ENCODE measurements around the gene MICAL2.

The MICAL2 gene

DNA sequence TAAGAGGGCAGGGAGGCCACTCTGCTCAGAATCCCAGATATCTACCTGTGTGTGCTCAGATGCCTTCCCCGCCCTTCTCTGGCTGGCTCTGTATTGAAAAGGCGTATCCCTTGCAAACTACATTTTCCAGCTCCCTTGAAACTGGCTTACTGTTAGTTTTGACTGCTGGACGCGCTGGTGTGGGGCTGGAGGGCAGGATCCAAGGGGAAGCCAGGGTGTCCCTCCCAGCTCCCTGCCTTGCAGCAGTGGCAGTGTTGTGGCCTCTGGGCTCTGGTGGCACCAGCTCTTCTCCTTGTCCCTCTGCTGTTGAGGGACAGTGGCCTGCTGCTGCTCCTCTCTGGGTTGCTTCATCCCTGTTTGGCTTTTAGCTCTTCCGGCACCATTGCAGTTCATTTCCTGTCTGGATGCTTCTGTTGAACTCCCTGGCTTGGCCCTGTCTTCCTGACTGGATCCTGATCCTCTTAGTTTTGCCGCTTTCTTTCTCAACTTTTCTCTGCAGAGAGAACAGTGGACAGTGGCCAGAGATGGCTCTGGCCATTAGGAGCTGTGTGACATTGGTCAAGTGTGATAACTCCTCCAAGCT lies 159.9 kb downstream of the MICAL2 start:
- no peak for DNase-seq (ENCODE audit: low read depth, low spot score)

DNA sequence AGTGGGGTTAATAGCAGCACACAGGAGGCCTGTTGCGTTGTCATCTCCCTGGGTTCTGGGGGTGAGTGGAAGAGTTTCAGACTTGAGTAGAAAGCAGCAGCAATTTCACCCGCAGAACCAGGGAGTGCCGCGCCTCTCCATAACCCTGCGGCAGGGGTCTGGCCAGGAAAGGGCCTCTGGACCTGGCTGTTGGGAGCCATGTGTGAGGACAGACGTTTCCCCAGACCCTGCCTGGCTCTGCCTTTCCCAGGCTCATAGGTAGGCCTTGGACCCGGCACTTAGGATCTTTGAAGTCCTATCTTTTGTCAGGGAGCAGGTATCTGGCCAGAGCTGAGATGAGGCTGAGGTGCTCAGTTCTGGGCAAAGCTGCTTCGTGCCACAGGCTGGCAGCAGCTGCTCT lies 160.4 kb downstream of the MICAL2 start:
- DNase-seq (ENCODE audit: low read depth, low spot score), result no peak

DNA sequence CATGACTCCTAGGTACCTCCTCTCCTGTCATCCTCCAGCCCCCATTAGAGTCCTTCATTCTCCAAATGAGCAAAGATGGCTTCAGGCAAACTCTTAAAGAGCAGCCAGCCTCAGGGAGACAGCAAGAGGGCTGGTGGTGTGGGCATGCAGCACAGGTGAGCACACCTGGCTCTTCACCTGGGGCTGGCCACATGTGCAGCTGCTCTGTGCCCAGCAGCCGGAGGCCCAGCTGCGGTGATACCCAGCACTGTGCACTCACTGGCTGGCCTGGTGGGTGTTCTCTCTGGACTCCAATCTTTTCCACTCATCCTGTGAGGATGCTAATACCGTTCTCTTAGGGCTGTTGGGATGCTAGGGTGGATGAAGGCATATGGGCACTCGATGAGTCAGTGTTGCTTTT lies 160.9 kb downstream of the MICAL2 start:
- DNase-seq (ENCODE audit: low read depth, low spot score), result no peak

DNA sequence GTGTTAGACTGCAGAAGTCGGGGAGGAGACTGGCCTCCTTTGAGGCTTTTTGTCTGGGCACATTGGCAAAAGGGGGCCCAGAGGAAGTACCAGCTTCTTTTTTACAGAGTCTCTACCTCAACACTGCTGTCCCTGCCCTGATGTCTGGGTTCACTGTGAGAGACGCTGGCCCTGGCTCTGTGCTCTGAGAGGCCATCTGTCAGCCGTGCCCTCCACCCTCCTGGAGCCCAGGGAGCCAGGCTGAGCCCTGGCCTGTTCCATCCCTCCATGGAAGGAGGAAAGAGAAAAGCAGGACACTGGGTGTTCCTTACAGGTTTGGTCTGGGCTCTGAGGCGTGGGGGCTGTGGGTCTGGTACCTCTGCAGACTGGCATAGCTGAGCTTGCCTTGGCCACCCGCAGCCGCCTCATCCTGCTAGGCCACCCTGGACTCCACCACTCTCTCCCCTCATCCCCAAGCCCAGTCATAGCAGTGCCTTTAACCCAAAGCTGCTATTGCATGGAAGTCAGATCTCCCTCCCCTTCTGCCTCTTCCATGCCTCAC lies 161.5 kb downstream of the MICAL2 start:
- DNase-seq (ENCODE audit: low read depth, low spot score), result no peak

DNA sequence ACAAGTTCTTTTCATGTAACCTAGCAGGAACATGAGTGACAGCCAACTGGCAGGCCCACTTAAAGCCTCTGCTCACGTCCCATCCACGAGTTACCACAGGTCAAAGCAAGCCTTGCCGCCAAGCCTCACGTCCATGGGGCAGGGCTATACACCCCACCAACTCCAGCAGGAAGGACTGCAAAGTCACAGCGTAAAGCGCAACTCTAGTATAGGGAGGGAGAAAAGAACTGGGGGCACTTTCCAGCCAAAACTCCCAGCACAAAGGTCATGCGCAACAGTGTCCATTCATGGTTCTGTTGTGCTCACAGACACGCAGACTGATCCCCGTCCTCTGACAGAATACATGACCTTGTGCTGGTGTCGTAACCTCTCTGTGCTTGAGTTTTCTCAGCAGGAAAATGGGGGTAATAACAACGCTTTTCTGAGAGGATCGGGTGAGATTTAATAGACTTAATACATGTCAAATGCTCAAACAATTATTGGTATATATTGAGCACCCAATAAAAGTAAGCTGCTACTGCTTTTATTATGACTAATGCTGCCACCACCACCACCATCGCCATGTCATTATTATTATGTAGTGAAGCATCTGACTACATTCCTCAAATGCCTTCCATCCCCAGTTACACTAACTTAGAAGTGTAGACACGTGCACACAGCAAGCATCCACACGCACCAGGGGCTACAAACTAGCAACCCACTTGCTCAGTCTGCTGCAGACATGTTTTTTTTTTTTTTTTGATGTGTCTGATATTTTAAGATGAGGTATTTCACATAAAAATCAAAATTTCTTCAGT lies 162.6 kb downstream of the MICAL2 start:
- no peak for DNase-seq (ENCODE audit: low read depth, low spot score)

DNA sequence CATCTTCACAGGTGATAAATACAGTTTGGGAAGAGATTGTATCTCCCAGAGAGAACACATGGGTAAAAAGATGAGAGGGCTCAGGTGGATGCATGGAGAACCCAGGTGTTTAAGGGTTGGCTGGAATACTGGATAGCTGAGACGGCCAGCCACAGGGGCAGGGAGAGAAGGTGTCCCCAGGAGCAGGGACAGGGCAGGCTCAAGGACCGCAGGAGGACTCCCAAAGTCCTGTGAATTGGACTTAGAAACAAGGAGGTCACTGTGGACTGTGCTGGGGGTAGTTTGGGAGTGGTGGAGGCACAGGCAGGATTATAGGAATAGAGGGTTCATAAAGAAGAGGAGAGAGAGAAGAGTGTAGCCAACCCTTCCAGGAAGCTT lies 163.2 kb downstream of the MICAL2 start:
- no peak for DNase-seq (ENCODE audit: low read depth, low spot score)

DNA sequence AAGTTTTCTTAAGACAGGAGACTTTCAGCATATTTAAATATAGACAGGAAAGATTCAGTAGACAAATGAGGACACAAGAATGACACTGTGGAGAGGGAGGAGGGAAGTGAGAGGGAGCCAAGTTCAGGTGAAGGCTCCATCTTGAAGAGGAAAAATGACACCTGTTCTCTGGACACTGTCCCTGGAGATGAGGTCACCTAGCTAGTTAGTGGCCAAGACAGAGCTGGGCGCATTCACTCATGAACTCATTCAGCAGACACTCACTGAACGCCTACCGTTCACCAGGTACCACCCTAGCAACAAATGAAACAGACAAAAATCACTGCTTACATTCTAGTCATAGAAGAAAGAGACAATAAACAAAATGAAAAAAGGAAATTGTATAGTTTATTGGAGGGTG lies 163.7 kb downstream of the MICAL2 start:
- no peak for DNase-seq (ENCODE audit: low read depth, low spot score)

DNA sequence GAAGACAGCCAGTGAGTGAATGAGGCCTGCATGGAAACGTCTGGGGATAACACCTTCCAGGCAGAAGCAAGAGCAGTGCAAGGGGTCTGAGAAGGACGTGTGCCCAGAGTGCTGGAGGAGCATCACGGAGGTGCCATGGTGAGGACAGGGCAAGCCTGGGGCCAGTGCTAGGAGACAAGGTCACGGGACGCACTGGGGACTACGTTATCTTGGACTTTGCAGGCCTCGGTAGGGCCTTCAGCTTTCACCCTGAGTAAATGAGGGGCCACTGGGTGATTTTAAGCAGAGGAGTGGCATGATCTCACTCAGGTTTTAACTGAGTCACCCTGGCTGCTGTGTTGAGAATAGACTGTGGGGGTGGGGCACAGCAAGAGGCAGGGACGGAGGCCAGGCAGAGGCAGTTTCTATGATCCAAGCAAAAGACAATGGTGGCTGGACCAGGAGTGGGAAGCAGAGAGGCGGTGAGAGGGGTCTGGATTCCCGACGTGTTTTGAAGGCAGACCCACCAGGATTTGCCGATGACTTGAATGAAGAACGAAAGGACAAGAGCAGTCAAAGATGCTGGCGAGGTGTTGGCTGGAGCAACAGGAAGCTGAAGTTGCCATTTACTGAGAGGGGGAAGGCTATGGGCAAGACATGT lies 164.3 kb downstream of the MICAL2 start:
- DNase-seq (ENCODE audit: low read depth, low spot score), result no peak

DNA sequence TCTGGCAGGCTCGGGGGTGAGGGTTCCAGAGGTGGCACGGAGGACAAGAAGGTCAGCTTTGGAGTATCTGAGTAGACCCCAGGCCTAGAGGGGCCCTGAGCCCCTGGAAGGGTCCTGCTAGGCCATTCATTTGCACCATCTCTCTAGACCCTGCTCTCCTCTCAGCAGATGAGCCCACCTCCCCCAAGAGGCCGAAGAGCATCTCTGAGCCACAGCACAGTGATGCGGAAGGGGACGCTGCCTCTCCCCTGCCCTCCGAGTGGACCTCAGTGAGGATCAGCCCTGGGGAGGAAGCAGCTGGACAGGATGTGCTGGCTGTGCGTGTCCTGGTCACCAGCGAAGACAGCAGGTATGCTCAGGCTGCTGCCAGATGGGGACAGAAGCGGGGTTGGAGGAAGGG lies 165.4 kb downstream of the MICAL2 start:
- no peak for DNase-seq (ENCODE audit: low read depth, low spot score)

DNA sequence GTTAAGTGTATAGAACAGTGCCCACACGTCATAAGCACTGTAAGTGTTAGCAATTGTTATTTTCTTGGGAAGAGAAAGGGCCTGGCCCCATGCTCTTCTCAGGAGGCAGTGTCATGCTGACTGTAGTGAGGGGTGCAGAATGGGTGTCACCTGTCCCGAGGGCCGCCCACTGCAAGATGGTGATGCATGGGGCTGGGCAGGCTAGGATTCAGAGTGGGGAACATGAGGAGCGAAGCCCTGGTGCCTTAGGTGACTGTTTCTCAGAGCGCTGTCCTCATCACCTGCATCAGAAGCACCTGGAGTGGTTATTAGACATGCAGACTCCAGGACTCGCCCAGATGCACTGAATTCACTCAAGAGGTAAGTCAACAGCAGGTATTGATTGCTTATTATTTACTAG lies 166.0 kb downstream of the MICAL2 start:
- no peak for DNase-seq (ENCODE audit: low read depth, low spot score)

DNA sequence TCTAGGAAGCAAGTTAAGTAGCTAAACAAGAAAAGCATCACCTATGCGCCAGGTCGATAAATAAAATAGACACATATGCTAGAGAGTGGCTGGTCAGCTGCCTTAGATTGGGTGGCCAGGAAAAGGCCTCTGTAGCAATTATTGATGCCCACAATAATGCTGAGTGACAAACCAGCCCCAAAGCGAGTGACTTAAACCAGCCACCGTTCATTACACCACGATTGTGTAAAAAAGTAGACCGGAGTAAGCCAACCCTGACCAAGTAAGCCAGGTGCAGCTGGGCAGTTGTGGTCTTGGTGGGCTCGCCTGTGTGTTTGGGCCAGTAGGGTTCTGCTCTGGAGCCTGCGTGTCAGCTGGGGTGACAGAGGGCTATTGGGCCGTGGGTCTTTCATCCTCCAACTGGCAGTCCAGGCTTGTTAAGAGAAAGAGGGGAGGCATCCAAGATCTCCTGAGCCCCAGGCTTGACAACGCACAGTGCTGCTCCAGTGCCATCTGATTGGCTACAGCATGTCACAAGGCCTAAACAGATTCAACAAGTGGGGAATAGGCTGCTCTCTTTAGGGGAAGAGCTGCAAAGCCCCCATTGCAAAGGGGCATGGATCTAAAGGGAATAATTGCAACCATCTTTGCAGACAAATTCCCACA lies 166.6 kb downstream of the MICAL2 start:
- no peak for DNase-seq (ENCODE audit: low read depth, low spot score)

DNA sequence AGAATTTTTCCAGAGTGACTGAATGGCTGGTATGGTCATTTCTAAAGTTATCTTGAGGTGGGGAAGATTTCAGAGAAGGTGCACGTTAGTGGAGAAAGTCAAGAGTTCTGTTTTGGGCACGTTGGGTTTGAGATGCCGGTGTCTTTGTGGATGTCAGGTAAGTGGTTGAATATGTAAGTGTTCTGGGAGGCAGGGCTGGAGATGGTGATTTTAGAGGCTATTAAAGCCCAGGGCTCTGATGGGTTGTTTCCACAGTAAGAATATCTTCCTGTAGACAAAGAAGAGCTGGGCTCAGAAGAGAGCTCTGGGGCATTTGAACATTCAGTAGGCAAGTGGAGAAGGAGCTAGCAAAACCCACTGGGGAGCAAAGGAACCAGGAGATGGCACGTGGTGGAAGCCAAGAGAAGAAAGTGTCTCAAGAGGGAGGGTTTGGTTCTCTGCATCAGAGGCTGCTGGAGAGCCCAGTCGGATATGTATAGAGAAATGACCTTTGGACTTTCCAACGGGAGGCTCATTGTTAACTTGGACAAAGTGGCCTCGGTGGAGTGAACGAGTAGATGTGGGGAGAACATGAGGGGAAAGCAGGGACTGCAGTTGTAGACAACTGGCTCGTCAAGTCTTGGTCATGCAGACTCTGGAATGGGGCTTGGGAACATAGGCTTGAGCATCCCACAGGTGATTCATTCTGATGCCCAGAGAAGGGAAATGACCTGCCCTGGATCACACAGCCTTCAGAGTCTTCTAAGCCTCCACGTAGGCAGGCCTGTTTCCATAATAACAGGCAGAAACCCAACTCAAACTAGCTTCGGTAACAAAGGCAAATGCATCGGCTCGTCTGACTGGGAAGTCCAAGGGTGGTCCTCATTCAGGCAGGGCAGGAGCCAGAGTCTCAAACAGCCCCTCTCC lies 168.6 kb downstream of the MICAL2 start:
- no peak for DNase-seq (ENCODE audit: low read depth, low spot score)

DNA sequence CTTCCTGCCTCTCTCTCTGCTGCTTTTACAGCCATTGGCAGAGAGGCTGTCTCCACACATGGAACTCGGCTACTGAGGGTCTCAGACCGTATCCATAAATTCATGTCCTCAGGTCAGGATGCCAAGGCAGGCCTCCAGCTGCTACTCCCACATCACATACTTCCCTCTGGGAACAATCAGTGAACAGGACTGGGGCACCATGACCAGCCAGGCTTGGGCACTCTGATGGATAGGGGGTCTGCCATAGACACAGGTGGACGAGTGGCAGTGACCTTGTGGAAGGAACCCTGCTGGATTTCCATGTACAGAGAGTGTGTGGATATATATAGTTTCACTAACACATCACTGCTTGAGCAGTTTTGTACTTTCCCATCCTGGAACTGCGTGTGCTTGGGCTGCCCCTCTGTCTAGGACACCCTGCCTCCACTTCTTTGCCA lies 169.3 kb downstream of the MICAL2 start:
- no peak for DNase-seq (ENCODE audit: low read depth, low spot score)

DNA sequence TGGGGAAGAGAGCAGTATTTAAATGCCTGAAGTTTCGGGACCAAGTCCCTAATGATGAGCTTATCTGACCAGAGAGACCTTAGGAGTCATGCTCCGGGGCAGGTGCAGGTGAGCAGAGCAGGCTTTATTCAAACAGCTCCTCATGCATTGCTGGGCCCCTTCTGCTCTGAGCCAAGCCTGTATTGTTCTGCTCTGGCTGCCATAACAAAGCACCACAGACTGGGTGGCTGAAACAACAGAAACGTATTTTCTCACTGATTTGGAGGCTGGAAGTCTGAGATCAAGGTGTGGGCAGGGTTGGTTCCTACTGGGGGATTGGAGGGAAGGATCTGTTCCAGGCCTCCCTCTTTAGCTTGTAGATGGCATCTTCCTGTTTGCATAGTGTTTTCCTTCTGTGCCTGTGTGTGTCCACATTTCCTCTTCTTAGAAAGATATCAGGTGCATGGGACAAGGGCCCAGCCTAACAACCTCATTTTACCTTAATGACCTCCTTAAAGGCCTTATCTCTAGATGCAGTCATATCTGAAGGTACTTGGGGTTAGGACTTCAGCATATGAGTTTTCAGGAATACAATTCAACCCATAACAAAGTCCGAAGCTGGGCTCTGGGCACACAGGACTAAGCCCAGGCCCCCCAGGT lies 169.9 kb downstream of the MICAL2 start:
- no peak for DNase-seq (ENCODE audit: low read depth, low spot score)

DNA sequence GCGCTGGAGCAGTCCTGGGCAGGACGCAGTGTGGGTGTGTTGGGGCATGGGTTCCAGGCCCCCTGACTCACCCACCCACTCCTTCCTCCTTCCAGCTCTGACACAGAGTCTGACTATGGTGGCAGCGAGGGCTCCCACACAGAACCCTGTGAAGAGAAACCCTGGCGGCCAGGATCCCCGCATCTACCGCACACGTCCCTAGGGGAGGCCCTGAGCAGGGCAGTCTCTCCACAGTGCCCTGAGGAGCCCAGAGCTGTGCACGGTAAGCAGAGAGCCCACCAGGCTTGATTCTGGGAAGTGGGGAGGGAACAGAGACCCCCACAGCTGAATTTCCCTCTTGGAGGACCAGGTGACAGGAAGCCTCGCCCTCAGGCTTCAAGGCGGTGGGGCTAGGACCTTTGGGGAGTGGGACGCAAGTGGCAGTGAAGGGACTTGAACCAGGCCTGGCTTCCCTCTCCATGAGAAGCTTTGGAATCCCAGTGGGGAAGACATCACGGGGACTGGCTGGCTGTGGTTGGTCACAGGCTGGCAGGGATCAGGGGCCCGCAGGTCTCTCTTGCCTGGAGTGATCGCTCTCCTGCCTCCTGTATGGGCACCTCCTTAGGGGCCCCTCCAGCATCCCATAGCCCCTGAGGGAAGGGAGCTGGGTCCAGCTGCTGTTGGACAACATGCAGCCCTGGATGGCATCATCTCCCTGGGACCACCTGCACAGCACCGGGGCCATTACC lies 170.6 kb downstream of the MICAL2 start:
- DNase-seq (ENCODE audit: low read depth, low spot score), result no peak

DNA sequence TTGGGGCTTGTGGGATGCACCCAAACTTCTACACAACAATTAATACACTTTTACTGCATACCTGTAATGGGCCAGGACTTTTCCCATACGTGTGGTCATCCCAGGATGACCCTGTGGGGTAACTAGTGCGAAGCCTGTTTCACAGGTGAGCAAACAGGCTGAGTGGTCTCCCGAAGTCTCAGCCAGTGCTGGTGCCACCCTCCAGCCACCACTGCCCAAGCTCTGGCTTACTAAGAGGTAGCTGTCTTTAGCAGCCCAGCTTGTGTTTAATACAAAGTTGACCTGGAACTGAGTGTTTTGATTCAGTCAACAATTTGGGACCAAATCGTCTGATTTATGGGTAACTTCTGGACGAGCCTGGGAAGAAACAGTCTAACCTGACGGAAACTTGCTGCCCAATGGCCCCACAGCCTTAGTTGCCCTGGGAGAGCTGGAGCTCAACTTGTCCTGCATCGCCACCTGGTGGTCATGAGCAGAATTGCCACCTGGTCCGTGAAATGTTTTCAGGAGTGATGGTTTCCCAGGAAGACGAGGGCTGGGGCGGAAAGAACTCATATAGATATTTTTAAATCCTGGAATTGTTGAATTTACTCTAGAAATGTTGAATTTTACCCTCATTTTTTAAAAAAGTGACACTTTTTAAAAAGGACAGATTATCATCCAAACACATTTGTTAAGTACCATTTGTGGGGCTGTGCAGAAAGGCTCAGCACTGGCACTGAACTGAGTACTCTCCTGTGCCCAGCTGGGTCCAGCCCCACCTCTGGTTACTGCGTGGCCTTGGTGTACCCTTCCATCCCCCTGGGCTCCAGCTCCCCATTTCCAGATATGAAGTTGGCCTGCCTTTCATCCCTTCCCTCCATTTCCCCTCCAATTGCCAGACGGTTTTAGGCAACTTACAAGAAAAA lies 171.4 kb downstream of the MICAL2 start:
- peak; percentile 72 for DNase-seq (ENCODE audit: low read depth, low spot score)

DNA sequence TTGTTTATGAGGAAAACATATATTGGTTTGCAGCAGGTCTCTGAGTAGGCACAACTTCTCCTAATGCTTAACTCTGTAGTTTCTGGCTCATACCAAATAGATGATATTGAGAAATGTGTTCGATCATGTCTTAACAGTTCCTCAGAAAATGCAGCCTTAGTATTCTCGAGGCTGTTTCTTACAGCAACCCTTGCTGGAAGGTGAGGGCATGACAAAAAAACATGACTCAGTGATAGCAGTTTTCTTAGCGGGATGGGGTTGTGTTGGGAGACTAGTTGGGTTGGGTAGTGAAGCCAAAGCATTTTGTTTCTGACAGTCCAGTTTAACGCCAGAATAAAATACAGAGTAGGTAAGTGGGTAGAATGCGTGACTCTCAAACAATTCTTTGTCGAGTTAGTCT lies 172.3 kb downstream of the MICAL2 start:
- DNase-seq (ENCODE audit: low read depth, low spot score), result no peak

DNA sequence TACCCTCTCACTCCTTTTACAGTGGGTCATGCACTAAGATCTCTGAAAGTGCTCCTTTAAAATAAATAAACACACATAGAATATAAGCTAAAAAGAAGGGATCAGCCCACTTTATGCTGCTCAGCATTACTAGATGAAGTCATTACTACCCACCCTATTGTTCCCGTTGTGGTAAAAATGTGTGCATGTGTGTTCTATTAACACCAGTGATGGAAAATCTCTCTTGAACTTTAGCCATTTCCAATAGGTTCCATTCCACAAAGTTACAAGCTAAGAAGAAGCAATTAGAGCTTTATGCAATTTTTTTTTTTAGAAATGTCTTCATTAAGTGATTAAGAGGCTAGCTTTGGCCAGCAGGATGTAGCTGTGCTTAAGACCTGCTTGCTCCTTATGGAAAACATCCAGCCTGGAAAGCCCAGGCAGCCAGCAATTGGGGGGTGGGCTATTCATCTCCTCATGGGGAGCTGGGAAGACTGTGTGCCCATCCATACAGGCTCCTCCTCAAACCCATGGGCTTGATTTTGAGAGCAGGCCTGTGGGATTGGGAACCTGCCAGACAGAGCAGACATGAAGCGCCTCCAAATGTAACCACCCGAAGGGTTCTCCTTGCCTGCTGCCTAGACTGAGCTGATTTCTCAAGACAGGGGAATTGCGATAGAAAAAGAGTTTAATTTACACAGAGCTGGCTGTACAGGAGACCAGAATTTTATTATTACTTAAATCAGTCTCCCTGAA lies 174.1 kb downstream of the MICAL2 start:
- no peak for DNase-seq (ENCODE audit: low read depth, low spot score)
